HepG2 (cell line): ENCODE results near the gene PCDHA7. TPM values are rescaled to one million over a fixed set of nuclear protein-coding genes. Genes with fewer than 3 reads are reported as not detected.
"Not testable (repeated sequence)": the region's sequence is repeated elsewhere in the genome, so short reads cannot be mapped to it uniquely, and the experiment has no call there.

Experiments used
- ATAC-seq: fragments of 200-7000 bp; cut with Tn5 transposase; 3 replicates; pipeline ENCODE4 v1.9.1; 2020; ENCODE audit warnings: mild to moderate bottlenecking, moderate library complexity
- BruUV-seq: library from RNA; stranded (reverse); fragments of 400-500 nt; replicated peaks from 2 replicates; lab custom pipeline; 2021; lab: Mats Ljungman, UMichigan
- CTCF ChIA-PET: fragments of 300-600 bp; formaldehyde crosslinking; extraction: SDS; loops from one replicate; lab custom pipeline; 2021; ENCODE audit warnings: low total read pairs, inconsistent platforms, low intra/inter-chr PET ratio; lab: Yijun Ruan, JAX
- POLR2A ChIA-PET: fragments of 350-600 bp; sonication (Branson Sonifier 250); formaldehyde crosslinking; loops from one replicate; lab custom pipeline; 2020; ENCODE audit warnings: antibody characterized with exemption, inconsistent platforms; lab: Yijun Ruan, JAX
- DNase-seq: peaks from one replicate; pipeline ENCODE4 v3.0.0-alpha.2; 2015; ENCODE audit warnings: low spot score
- FAIRE-seq: peaks from 3 replicates; lab custom pipeline; 2011; peaks lifted over from hg19 to GRCh38; lab: Jason Lieb, UNC
- H2AFZ ChIP-seq: one replicate; pipeline ENCODE4 v1.6.1; 2011; ENCODE audit warnings: low read length, inconsistent platforms
- H3K27ac ChIP-seq: fragments of 300-600 bp; 3 replicates; pipeline ENCODE4 v1.8.0; 2011; ENCODE audit warnings: mixed run types, mild to moderate bottlenecking, mixed read lengths, low read length, inconsistent platforms; ENCODE audit not compliant: insufficient read depth; ENCODE audit errors: extremely low read length
- H3K27me3 ChIP-seq, 2 experiments: fragments of 200-600 bp in 1 of 2; 2 replicates in 1 of 2; 3 replicates in 1 of 2; pipeline versions ENCODE4 v1.6.0 to v1.8.0; 2011; ENCODE audit warnings: low read length in 2 of 2, mild to moderate bottlenecking in 2 of 2, moderate library complexity in 2 of 2, inconsistent platforms in 1 of 2; ENCODE audit not compliant: insufficient read depth in 2 of 2, control insufficient read depth in 1 of 2
- H3K36me3 ChIP-seq, 2 experiments: fragments of 200-600 bp in 1 of 2; replicated peaks in 1 of 2; 2 replicates in 1 of 2; 3 replicates in 1 of 2; pipeline versions ENCODE4 v1.5.1 to v1.8.0; 2011; ENCODE audit warnings: low read length in 2 of 2, inconsistent platforms in 1 of 2; ENCODE audit not compliant: insufficient read depth in 2 of 2, control insufficient read depth in 1 of 2
- H3K4me1 ChIP-seq: 2 replicates; pipeline ENCODE4 v1.5.1; 2012; ENCODE audit warnings: low read length, inconsistent platforms; ENCODE audit not compliant: insufficient read depth
- H3K4me2 ChIP-seq: 2 replicates; pipeline ENCODE4 v1.6.0; 2011; ENCODE audit warnings: low read depth, low read length, inconsistent platforms
- H3K4me3 ChIP-seq, 3 experiments: fragments of 200-600 bp in 1 of 3; sonication (generic), shearing (Covaris generic) in 1 of 3; replicated peaks in 1 of 3; 2 replicates each; pipeline ENCODE4 v1.5.1; 2011 to 2016; ENCODE audit warnings: low read length in 3 of 3, inconsistent platforms in 2 of 3, low read depth in 2 of 3, mild to moderate bottlenecking in 2 of 3, control low read depth in 1 of 3, mixed read lengths in 1 of 3; ENCODE audit not compliant: insufficient read depth in 1 of 3
- H3K79me2 ChIP-seq: one replicate; pipeline ENCODE4 v1.6.1; 2011; ENCODE audit warnings: low read length, inconsistent platforms; ENCODE audit not compliant: insufficient read depth
- H3K9ac ChIP-seq: 2 replicates; pipeline ENCODE4 v1.6.0; 2011; ENCODE audit warnings: mild to moderate bottlenecking, low read depth, low read length, inconsistent platforms; ENCODE audit not compliant: insufficient read depth
- H3K9me3 ChIP-seq: 2 replicates; pipeline ENCODE4 v1.5.1; 2012; ENCODE audit warnings: mild to moderate bottlenecking, low read length
- H4K20me1 ChIP-seq: 2 replicates; pipeline ENCODE4 v1.6.0; 2011; ENCODE audit warnings: inconsistent platforms, mild to moderate bottlenecking, low read length, moderate library complexity; ENCODE audit not compliant: insufficient read depth
- DNMT1 ChIP-seq: sonication (generic); formaldehyde crosslinking; IDR thresholded peaks from 2 replicates; pipeline ENCODE4 v1.5.1; 2020; ENCODE audit warnings: mild to moderate bottlenecking, missing genetic modification reagents
- ZBTB33 ChIP-seq: sonication (generic); formaldehyde crosslinking; IDR thresholded peaks from 2 replicates; pipeline ENCODE4 v1.4.0; 2020; ENCODE audit warnings: missing genetic modification reagents
- WGBS: methylation state at CpG from one replicate; pipeline ENCODE4 v1.1.6; 2017; ENCODE audit warnings: low lambda C conversion rate; 5-methylcytosine and 5-hydroxymethylcytosine counted together
- in situ Hi-C: cut with HindIII; loops from 2 replicates; pipeline ENCODE4 v1.10.0; 2017; ENCODE audit warnings: low pct_unique_long_range_greater_than_20kb; ENCODE audit not compliant: extremely low pct_ligation_motif_present
- intact Hi-C: fragments of 100-400 bp; cut with micrococcal nuclease; formaldehyde crosslinking; loops from one replicate; pipeline ENCODE4 v1.10.0; 2022; ENCODE audit not compliant: unreplicated experiment
- polyA plus RNA-seq, 8 experiments: library from polyadenylated mRNA; depleted of rRNA in 3 of 8; stranded (reverse) in 7 of 8; unstranded in 1 of 8; fragments of >200 nt; fragmentation: Illumina TruSeq in 4 of 8; extraction: Trizol in 4 of 8; gene quantifications; 2 replicates each; pipeline versions ENCODE4 v1.2.1 to v1.2.3, GENCODE V29; 2011 to 2016; ENCODE audit warnings: low read depth in 4 of 8, missing spikeins in 1 of 8, mixed read lengths in 1 of 8; ENCODE audit not compliant: insufficient read depth in 1 of 8
- total RNA-seq, 5 experiments: library from RNA; depleted of rRNA; stranded (reverse); fragments of >200 nt; fragmentation: Illumina TruSeq; extraction: Trizol; gene quantifications; 2 replicates each; pipeline ENCODE4 v1.2.3, GENCODE V29; 2016; ENCODE audit warnings: low read depth in 1 of 5

The PCDHA7 gene
- total and polyA plus RNA-seq, 2 of the 13 experiments (the other 11 are each of a cell fraction or from before 2014, with no cell fraction given): 0.49 to 0.53 TPM

GRCh38 chr5:140848139-140849102, 14.4 kb downstream of the PCDHA7 start, which contains the start of gene PCDHA9:
PCDHA9 (plus strand) TSS chr5:140848382; CDS start chr5:140848496, 114 bp downstream.
- ATAC-seq: peak; percentile 57; the same call in 2 of the 3 replicates
- H2AFZ ChIP-seq, H3K4me3 ChIP-seq, H3K27ac ChIP-seq, H3K4me1 ChIP-seq, CTCF ChIA-PET, H3K36me3 ChIP-seq, H3K79me2 ChIP-seq, intact Hi-C loops, H3K9ac ChIP-seq, POLR2A ChIA-PET, DNase-seq, H3K9me3 ChIP-seq, H3K27me3 ChIP-seq, in situ Hi-C loops, H3K4me2 ChIP-seq, FAIRE-seq, H4K20me1 ChIP-seq, BruUV-seq: not testable (repeated sequence)
- TF ChIP-seq ZBTB33 (CRISPR knock-in tag): 0 out of 2 replicates have a peak, but pooled peaks have one; percentile 33
- WGBS: 73% methylated on average over 40 of the region's 48 CpGs

GRCh38 chr5:140849831-140850634, 16.0 kb downstream of the PCDHA7 start:
- TF ChIP-seq DNMT1 (CRISPR knock-in tag): 0 out of 2 replicates have a peak, but pooled peaks have one; percentile 31
- H2AFZ ChIP-seq, H3K4me2 ChIP-seq, H3K79me2 ChIP-seq, H3K4me3 ChIP-seq, H4K20me1 ChIP-seq, CTCF ChIA-PET, in situ Hi-C loops, H3K36me3 ChIP-seq, H3K27me3 ChIP-seq, H3K9me3 ChIP-seq, FAIRE-seq, H3K4me1 ChIP-seq, POLR2A ChIA-PET, H3K27ac ChIP-seq, H3K9ac ChIP-seq, ATAC-seq, BruUV-seq, intact Hi-C loops, DNase-seq: not testable (repeated sequence)
- 84% methylated on average over 93 of the region's 101 CpGs for whole genome bisulfite sequencing
